H1 (cell line): ENCODE results near the gene TP53RK. TPM values are rescaled to one million over a fixed set of nuclear protein-coding genes. Genes with fewer than 3 reads are reported as not detected.

Experiments used
- CTCF ChIA-PET: fragments of 300-600 bp; sonication (Branson Sonifier 250); formaldehyde crosslinking; loops from one replicate; lab custom pipeline; 2021; ENCODE audit not compliant: partially characterized antibody; lab: Charles Lee
- POLR2A ChIA-PET: fragments of 300-600 bp; sonication (Branson Sonifier 250); formaldehyde crosslinking; loops from one replicate; lab custom pipeline; 2021; ENCODE audit warnings: inconsistent platforms; ENCODE audit not compliant: partially characterized antibody; lab: Charles Lee
- DNase-seq, 2 experiments: peaks; one replicate each; pipeline versions ENCODE4 v3.0.0 to v3.0.0-alpha.2; 2010 to 2022; ENCODE audit warnings: low spot score in 2 of 2, low read depth in 1 of 2, mixed read lengths in 1 of 2
- FAIRE-seq: peaks from 2 replicates; lab custom pipeline; 2011; peaks lifted over from hg19 to GRCh38; lab: Jason Lieb, UNC
- H2AFZ ChIP-seq: 2 replicates; pipeline ENCODE4 v1.8.1; 2012; ENCODE audit warnings: low read length, inconsistent platforms
- H2AK5ac ChIP-seq: 2 replicates; pipeline ENCODE4 v1.6.1; 2013; ENCODE audit warnings: low read depth, low read length
- H2BK120ac ChIP-seq: replicated peaks from 2 replicates; pipeline ENCODE3; 2013; ENCODE audit warnings: low read depth, low read length, inconsistent platforms
- H2BK12ac ChIP-seq: 2 replicates; pipeline ENCODE4 v1.6.1; 2013; ENCODE audit warnings: low read depth, low read length
- H2BK15ac ChIP-seq: 2 replicates; pipeline ENCODE4 v1.6.1; 2013; ENCODE audit warnings: low read length
- H2BK20ac ChIP-seq: 2 replicates; pipeline ENCODE4 v1.6.1; 2013; ENCODE audit warnings: low read length
- H2BK5ac ChIP-seq: 2 replicates; pipeline ENCODE4 v1.6.1; 2013; ENCODE audit warnings: low read depth, low read length
- H3K14ac ChIP-seq: 2 replicates; pipeline ENCODE4 v1.6.1; 2013; ENCODE audit warnings: inconsistent platforms; ENCODE audit not compliant: insufficient read length
- H3K18ac ChIP-seq: 2 replicates; pipeline ENCODE4 v1.6.1; 2013; ENCODE audit warnings: low read length; ENCODE audit errors: extremely low read depth
- H3K23ac ChIP-seq: 2 replicates; pipeline ENCODE4 v1.6.1; 2013; ENCODE audit warnings: inconsistent platforms; ENCODE audit not compliant: insufficient read length
- H3K23me2 ChIP-seq: 2 replicates; pipeline ENCODE4 v1.6.1; 2013; ENCODE audit warnings: low read depth, low read length
- H3K27ac ChIP-seq: 2 replicates; pipeline ENCODE4 v1.6.1; 2011; ENCODE audit warnings: low read depth, low read length, inconsistent platforms
- H3K27me3 ChIP-seq, 4 experiments: replicated peaks in 1 of 4; 1 replicate in 1 of 4; 2 replicates in 3 of 4; pipeline versions ENCODE4 v1.6.1 to v1.8.1; 2011 to 2013; ENCODE audit warnings: low read length in 3 of 4, mild to moderate bottlenecking in 3 of 4, inconsistent platforms in 2 of 4, mixed read lengths in 2 of 4, moderate library complexity in 1 of 4; ENCODE audit not compliant: control insufficient read depth in 3 of 4, insufficient read depth in 3 of 4; ENCODE audit errors: extremely low read depth in 1 of 4
- H3K36me3 ChIP-seq, 4 experiments: 2 replicates each; pipeline versions ENCODE4 v1.6.1 to v1.8.1; 2011 to 2013; ENCODE audit warnings: mild to moderate bottlenecking in 4 of 4, low read length in 3 of 4, moderate library complexity in 2 of 4, control low read depth in 1 of 4, inconsistent platforms in 1 of 4; ENCODE audit not compliant: insufficient read depth in 4 of 4, control insufficient read depth in 2 of 4
- H3K4ac ChIP-seq: replicated peaks from 2 replicates; pipeline ENCODE3; 2013; ENCODE audit warnings: low read length, low read depth, mixed read lengths, inconsistent platforms; ENCODE audit not compliant: insufficient read length
- H3K4me1 ChIP-seq, 4 experiments: replicated peaks in 1 of 4; 1 replicate in 1 of 4; 2 replicates in 3 of 4; pipeline versions ENCODE4 v1.6.1 to v1.8.1; 2011 to 2013; ENCODE audit warnings: low read length in 3 of 4, inconsistent platforms in 2 of 4, mixed read lengths in 1 of 4; ENCODE audit not compliant: insufficient read depth in 4 of 4, control insufficient read depth in 3 of 4
- H3K4me2 ChIP-seq, 2 experiments: 2 replicates each; pipeline versions ENCODE4 v1.6.1 to v1.8.1; 2011 to 2013; ENCODE audit warnings: low read depth in 2 of 2, low read length in 2 of 2, control low read depth in 1 of 2, inconsistent platforms in 1 of 2, mild to moderate bottlenecking in 1 of 2; ENCODE audit not compliant: insufficient read depth in 1 of 2
- H3K4me3 ChIP-seq, 4 experiments: fragments of 200-600, 300-600 bp in 1 of 4; sonication (generic), shearing (Covaris generic), sonication (Bioruptor Twin) in 1 of 4; 2 replicates each; pipeline versions ENCODE4 v1.5.1 to v1.8.1; 2011 to 2016; ENCODE audit warnings: low read length in 4 of 4, low read depth in 3 of 4, control low read depth in 2 of 4, inconsistent platforms in 2 of 4, mild to moderate bottlenecking in 2 of 4, mixed read lengths in 1 of 4, moderate library complexity in 1 of 4; ENCODE audit not compliant: insufficient read depth in 2 of 4; ENCODE audit errors: extremely low read depth in 1 of 4
- H3K56ac ChIP-seq: replicated peaks from 2 replicates; pipeline ENCODE3; 2013; ENCODE audit warnings: low read depth, mild to moderate bottlenecking, mixed read lengths, low read length, inconsistent platforms; ENCODE audit not compliant: insufficient read length
- H3K79me1 ChIP-seq: 2 replicates; pipeline ENCODE4 v1.6.1; 2013; ENCODE audit warnings: low read depth, low read length, control low read depth
- H3K79me2 ChIP-seq, 2 experiments: 2 replicates each; pipeline versions ENCODE4 v1.6.1 to v1.8.1; 2012 to 2013; ENCODE audit warnings: low read length in 2 of 2, mild to moderate bottlenecking in 2 of 2, inconsistent platforms in 1 of 2; ENCODE audit not compliant: insufficient read depth in 2 of 2, control insufficient read depth in 1 of 2
- H3K9ac ChIP-seq, 4 experiments: replicated peaks in 1 of 4; 1 replicate in 1 of 4; 2 replicates in 3 of 4; pipeline versions ENCODE4 v1.6.1 to v1.8.1; 2011 to 2013; ENCODE audit warnings: low read depth in 3 of 4, low read length in 3 of 4, control low read depth in 2 of 4, mild to moderate bottlenecking in 2 of 4, moderate library complexity in 2 of 4, inconsistent platforms in 1 of 4; ENCODE audit errors: extremely low read depth in 1 of 4
- H3K9me3 ChIP-seq, 2 experiments: 2 replicates each; pipeline versions ENCODE4 v1.6.1 to v1.8.1; 2012 to 2013; ENCODE audit warnings: mild to moderate bottlenecking in 2 of 2, moderate library complexity in 2 of 2, control low read depth in 1 of 2, inconsistent platforms in 1 of 2, low read depth in 1 of 2, low read length in 1 of 2, mixed read lengths in 1 of 2; ENCODE audit not compliant: insufficient read depth in 2 of 2
- H4K20me1 ChIP-seq, 2 experiments: replicated peaks in 1 of 2; 2 replicates each; pipeline versions ENCODE3 to v1.8.1; 2011 to 2013; ENCODE audit warnings: inconsistent platforms in 2 of 2, low read length in 2 of 2, mild to moderate bottlenecking in 1 of 2; ENCODE audit not compliant: insufficient read depth in 2 of 2, control insufficient read depth in 1 of 2
- H4K5ac ChIP-seq: 2 replicates; pipeline ENCODE4 v1.6.1; 2013; ENCODE audit warnings: low read length, low read depth, mixed read lengths, inconsistent platforms; ENCODE audit not compliant: insufficient read length
- H4K8ac ChIP-seq: 2 replicates; pipeline ENCODE4 v1.8.0; 2013; ENCODE audit warnings: mild to moderate bottlenecking, moderate library complexity, low read length, inconsistent platforms; ENCODE audit not compliant: insufficient read depth; ENCODE audit errors: extremely low read depth
- H4K91ac ChIP-seq: replicated peaks from 2 replicates; pipeline ENCODE3; 2013; ENCODE audit warnings: low read length, mixed read lengths, inconsistent platforms; ENCODE audit not compliant: insufficient read length
- GABPA ChIP-seq: IDR thresholded peaks from 2 replicates; pipeline ENCODE4 v1.6.1; 2011; ENCODE audit warnings: mild to moderate bottlenecking, low read length, moderate library complexity, borderline replicate concordance; ENCODE audit not compliant: insufficient read depth
- KDM1A ChIP-seq: fragments of 200-600, 300-600 bp; sonication (generic); IDR thresholded peaks from 2 replicates; pipeline ENCODE4 v1.7.1; 2016; ENCODE audit warnings: mild to moderate bottlenecking, low read length, borderline replicate concordance
- SIN3A ChIP-seq, 2 experiments: IDR thresholded peaks in 1 of 2; conservative IDR thresholded peaks in 1 of 2; 2 replicates each; pipeline ENCODE4 v1.6.1; 2011 to 2012; ENCODE audit warnings: low read length in 2 of 2, improper control_type of control experiment in 1 of 2, low read depth in 1 of 2, mild to moderate bottlenecking in 1 of 2
- SIX5 ChIP-seq: IDR thresholded peaks from 2 replicates; pipeline ENCODE4 v1.6.1; 2011; ENCODE audit warnings: mild to moderate bottlenecking, low read depth, low read length
- USF2 ChIP-seq: IDR thresholded peaks from 2 replicates; pipeline ENCODE4 v1.6.1; 2011; ENCODE audit warnings: low read length, improper control_type of control experiment
- WGBS, 2 experiments: shearing (Covaris generic) in 1 of 2; methylation state at CpG; one replicate each; pipeline versions ENCODE4 v1.1.6 to v1.1.7; 2013 to 2015; ENCODE audit warnings: low lambda C conversion rate in 2 of 2, mixed read lengths in 2 of 2, inconsistent platforms in 1 of 2, low coverage in 1 of 2, missing lambda C conversion rate in 1 of 2; ENCODE audit not compliant: insufficient replicate concordance in 2 of 2, insufficient coverage in 1 of 2, insufficient read length in 1 of 2; ENCODE audit errors: extremely low coverage in 1 of 2, missing lambda C conversion rate in 1 of 2; 5-methylcytosine and 5-hydroxymethylcytosine counted together
- polyA plus RNA-seq, 7 experiments: library from polyadenylated mRNA; depleted of rRNA in 3 of 7; stranded (reverse) in 5 of 7; unstranded in 2 of 7; fragments of >200 nt in 5 of 7; fragments of 200-250 nt in 2 of 7; gene quantifications; 1 replicate in 5 of 7; 2 replicates in 1 of 7; 4 replicates in 1 of 7; pipeline versions ENCODE4 v1.2.1 to v1.2.3, GENCODE V29; 2011 to 2013; ENCODE audit warnings: missing spikeins in 2 of 7, mixed read lengths in 2 of 7
- total RNA-seq: library from RNA; stranded (reverse); fragmentation: NEBNext Ultra II Directional; extraction: Animal tissue kit (Norgen Biotek cat#: 25700); gene quantifications from 2 replicates; pipeline ENCODE4 v1.2.1, GENCODE V29; 2021

TP53RK gene
- total and polyA plus RNA-seq, 2 of the 8 experiments (the other 6 are each of a cell fraction or from before 2014, with no cell fraction given) = 8.5 to 16.3 TPM

- Histone ChIP-seq H3K4ac (no peak overlapping the region), H3K9me3 (peaks cover 0 to 12% of the 10 kb centered on the region in 2 experiments; a peak in 2 of 4 replicates), H4K20me1 (no peaks in the 10 kb centered on the region), H3K36me3 (no peaks in the 10 kb centered on the region), H4K8ac (no peak overlapping the region), H2BK12ac (no peak overlapping the region), H4K91ac (no peak overlapping the region), H3K23me2 (no peaks in the 10 kb centered on the region), H2AK5ac (no peak overlapping the region), H3K4me2 (no peak overlapping the region), H3K79me1 (no peaks in the 10 kb centered on the region), H3K4me3 (no peak overlapping the region), H2BK5ac (no peak overlapping the region), H2AFZ (peak overlapping the region; percentile 27; the same call in 1 of the 2 replicates), H3K27ac (no peak overlapping the region), H2BK20ac (peak overlapping the region; percentile 73), H3K56ac (no peak overlapping the region), H3K79me2 (no peaks in the 10 kb centered on the region), H3K9ac (no peak overlapping the region), H3K14ac (no peak overlapping the region), H3K4me1 (peaks cover 0 to 18% (median 10%) of the 10 kb centered on the region in 4 experiments; a peak in 6 of 7 replicates)
- CTCF ChIA-PET = interaction anchor here (0.6 to 2.0 kb wide), 6 partner anchors 9 to 210 kb away, joined by 3 to 8 read pairs (median 6); no protein-coding TSS in a partner anchor
- no peak for DNase-seq
- POLR2A ChIA-PET = interaction anchor here (0.6 to 4.7 kb wide), 4 partner anchors 15 to 739 kb away, joined by 4 to 22 read pairs (median 10); partner anchors contain the start of gene TP53RK
- WGBS, 2 experiments = 93% methylated on average over 3 of the region's 3 CpGs; no CpG with 5 or more reads in 1 of the 2 experiments
- no peak for FAIRE-seq
- no peak for TF ChIP-seq USF2
- TF ChIP-seq GABPA = no peak
- TF ChIP-seq SIX5 = no peak
- TF ChIP-seq SIN3A (conservative IDR thresholded peaks at IDR 0.05 in 1 of 2, IDR thresholded peaks at IDR 0.05 in 1 of 2; ENCODE audit: low read depth in 1 of 2, low read length in 2 of 2) = no peak
- TF ChIP-seq KDM1A = no peak
- TF ChIP-seq, all 59 proteins: peak for 0
- no peak overlapping the region for H3K18ac ChIP-seq
- H4K5ac ChIP-seq = no peak overlapping the region
- H2BK120ac ChIP-seq = no peak overlapping the region
- no peak overlapping the region for H2BK15ac ChIP-seq
- no peak overlapping the region for H3K23ac ChIP-seq
- no peaks in the 10 kb centered on the region for H3K27me3 ChIP-seq
Measured at GRCh38 chr20:46703435-46703834, 14.2 kb upstream of the TP53RK start.
